Panc1 (cell line): ENCODE data around the gene CEP57. TPM values are rescaled to one million over a fixed set of nuclear protein-coding genes. Genes with fewer than 3 reads are reported as not detected.

Experiments
- ATAC-seq: fragments of 200-7000 bp; cut with Tn5 transposase; 2 replicates; pipeline ENCODE4 v1.9.1; 2020; ENCODE audit warnings: mild to moderate bottlenecking, moderate library complexity
- BruUV-seq: library from RNA; stranded (reverse); fragments of 400-500 nt; replicated peaks from 2 replicates; lab custom pipeline; 2021; lab: Mats Ljungman, UMichigan
- CTCF ChIA-PET: fragments of 300-600 bp; sonication (Branson Sonifier 250); formaldehyde crosslinking; loops from one replicate; lab custom pipeline; 2022; ENCODE audit warnings: antibody characterized with exemption; lab: Charles Lee
- POLR2A ChIA-PET: fragments of 300-600 bp; sonication (Branson Sonifier 250); formaldehyde crosslinking; loops from one replicate; lab custom pipeline; 2022; ENCODE audit warnings: antibody characterized with exemption; lab: Charles Lee
- DNase-seq: peaks from one replicate; pipeline ENCODE4 v3.0.0-alpha.2; 2010; ENCODE audit warnings: low read depth, low spot score
- H3K27ac ChIP-seq: 2 replicates; pipeline ENCODE4 v1.5.1; 2011; ENCODE audit warnings: mild to moderate bottlenecking, low read length, inconsistent platforms
- H3K27me3 ChIP-seq: fragments of 200-500 bp; sonication (Bioruptor generic); 2 replicates; pipeline ENCODE4 v1.6.0; 2014; ENCODE audit warnings: low read length, inconsistent platforms; ENCODE audit not compliant: control insufficient read depth, insufficient read depth
- H3K36me3 ChIP-seq: fragments of 200-500 bp; sonication (Bioruptor generic); 2 replicates; pipeline ENCODE4 v1.5.1; 2014; ENCODE audit warnings: inconsistent platforms, mild to moderate bottlenecking, low read length, moderate library complexity; ENCODE audit not compliant: control insufficient read depth, insufficient read depth
- H3K4me1 ChIP-seq: 2 replicates; pipeline ENCODE4 v1.5.1; 2011; ENCODE audit warnings: inconsistent platforms, mild to moderate bottlenecking, low read length, moderate library complexity; ENCODE audit not compliant: control insufficient read depth, insufficient read depth
- H3K4me3 ChIP-seq, 2 experiments: 2 replicates each; pipeline ENCODE4 v1.5.1; 2011 to 2012; ENCODE audit warnings: low read depth in 2 of 2, low read length in 2 of 2, mild to moderate bottlenecking in 2 of 2, inconsistent platforms in 1 of 2, moderate library complexity in 1 of 2
- H3K9me3 ChIP-seq: fragments of 200-500 bp; sonication (Bioruptor generic); 2 replicates; pipeline ENCODE4 v1.5.1; 2014; ENCODE audit warnings: low read depth, mild to moderate bottlenecking, inconsistent platforms, low read length, moderate library complexity; ENCODE audit not compliant: control insufficient read depth, insufficient read depth
- POLR2AphosphoS5 ChIP-seq: IDR thresholded peaks from 2 replicates; pipeline ENCODE4 v1.6.1; 2012; ENCODE audit warnings: mild to moderate bottlenecking, low read depth, low read length, moderate library complexity
- SIN3A ChIP-seq: IDR thresholded peaks from 2 replicates; pipeline ENCODE4 v1.6.1; 2012; ENCODE audit warnings: low read depth, mild to moderate bottlenecking, low read length, moderate library complexity, borderline replicate concordance; ENCODE audit not compliant: insufficient read depth
- TCF7L2 ChIP-seq: IDR thresholded peaks from 2 replicates; pipeline ENCODE4 v1.6.1; 2011; ENCODE audit warnings: mild to moderate bottlenecking, low read depth, low read length, inconsistent platforms
- in situ Hi-C: cut with HindIII; loops from 2 replicates; pipeline ENCODE4 v1.10.0; 2016; ENCODE audit warnings: low sequenced_read_pairs, low pct_unique_long_range_greater_than_20kb
- intact Hi-C: fragments of 100-400 bp; cut with micrococcal nuclease; formaldehyde crosslinking; loops from one replicate; pipeline ENCODE4 v1.10.0; 2022; ENCODE audit not compliant: unreplicated experiment
- total RNA-seq: library from RNA; stranded (reverse); gene quantifications from one replicate; pipeline ENCODE4 v1.2.1, GENCODE V29; 2021; ENCODE audit not compliant: unreplicated experiment
- TF ChIP-seq, protein P1 (sequence below), 2 experiments: IDR thresholded peaks; 2 replicates each; pipeline ENCODE4 v1.6.1; 2011 to 2012; ENCODE audit warnings: low read depth in 2 of 2, control low read depth in 1 of 2, low read length in 1 of 2, mild to moderate bottlenecking in 1 of 2, moderate library complexity in 1 of 2; ENCODE audit not compliant: insufficient read depth in 1 of 2
- TF ChIP-seq, protein P2 (sequence below): fragments of 450-650 bp; IDR thresholded peaks from 2 replicates; pipeline ENCODE4 v1.5.1; 2017; ENCODE audit warnings: mild to moderate bottlenecking

Gene CEP57
- total RNA-seq, 1 experiment from 2014 or later: 50.3 TPM

- H3K36me3 ChIP-seq: no peaks in the 10 kb centered on the region
- ChIA-PET CTCF (no interaction called here), POLR2A (no interaction called here)
- DNase-seq (no peak), ATAC-seq (no peak)
- BruUV-seq: no TSS peak
- in situ Hi-C loops (no loop called here), intact Hi-C loops (no loop called here)
- TF ChIP-seq, protein P1, sequence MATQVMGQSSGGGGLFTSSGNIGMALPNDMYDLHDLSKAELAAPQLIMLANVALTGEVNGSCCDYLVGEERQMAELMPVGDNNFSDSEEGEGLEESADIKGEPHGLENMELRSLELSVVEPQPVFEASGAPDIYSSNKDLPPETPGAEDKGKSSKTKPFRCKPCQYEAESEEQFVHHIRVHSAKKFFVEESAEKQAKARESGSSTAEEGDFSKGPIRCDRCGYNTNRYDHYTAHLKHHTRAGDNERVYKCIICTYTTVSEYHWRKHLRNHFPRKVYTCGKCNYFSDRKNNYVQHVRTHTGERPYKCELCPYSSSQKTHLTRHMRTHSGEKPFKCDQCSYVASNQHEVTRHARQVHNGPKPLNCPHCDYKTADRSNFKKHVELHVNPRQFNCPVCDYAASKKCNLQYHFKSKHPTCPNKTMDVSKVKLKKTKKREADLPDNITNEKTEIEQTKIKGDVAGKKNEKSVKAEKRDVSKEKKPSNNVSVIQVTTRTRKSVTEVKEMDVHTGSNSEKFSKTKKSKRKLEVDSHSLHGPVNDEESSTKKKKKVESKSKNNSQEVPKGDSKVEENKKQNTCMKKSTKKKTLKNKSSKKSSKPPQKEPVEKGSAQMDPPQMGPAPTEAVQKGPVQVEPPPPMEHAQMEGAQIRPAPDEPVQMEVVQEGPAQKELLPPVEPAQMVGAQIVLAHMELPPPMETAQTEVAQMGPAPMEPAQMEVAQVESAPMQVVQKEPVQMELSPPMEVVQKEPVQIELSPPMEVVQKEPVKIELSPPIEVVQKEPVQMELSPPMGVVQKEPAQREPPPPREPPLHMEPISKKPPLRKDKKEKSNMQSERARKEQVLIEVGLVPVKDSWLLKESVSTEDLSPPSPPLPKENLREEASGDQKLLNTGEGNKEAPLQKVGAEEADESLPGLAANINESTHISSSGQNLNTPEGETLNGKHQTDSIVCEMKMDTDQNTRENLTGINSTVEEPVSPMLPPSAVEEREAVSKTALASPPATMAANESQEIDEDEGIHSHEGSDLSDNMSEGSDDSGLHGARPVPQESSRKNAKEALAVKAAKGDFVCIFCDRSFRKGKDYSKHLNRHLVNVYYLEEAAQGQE (IDR thresholded peaks at IDR 0.05; ENCODE audit: insufficient read depth in 1 of 2, low read depth in 2 of 2, low read length in 1 of 2): no peak
- TF ChIP-seq POLR2AphosphoS5: no peak
- H3K4me3 ChIP-seq: no peak overlapping the region
- no peak overlapping the region for H3K27ac ChIP-seq
- H3K27me3 ChIP-seq: peaks cover 12% of the 10 kb centered on the region; the same call in 1 of the 2 replicates
- no peaks in the 10 kb centered on the region for H3K9me3 ChIP-seq
- H3K4me1 ChIP-seq: no peaks in the 10 kb centered on the region
Measured at GRCh38 chr11:95751515-95751914, 38.8 kb upstream of the CEP57 start.

GRCh38 chr11:95760941-95761340 lies 29.4 kb upstream of the CEP57 start:
- Histone ChIP-seq H3K4me1 (no peaks in the 10 kb centered on the region), H3K9me3 (no peaks in the 10 kb centered on the region), H3K27ac (no peak overlapping the region), H3K27me3 (peaks cover 8% of the 10 kb centered on the region; the same call in 1 of the 2 replicates), H3K4me3 (no peak overlapping the region), H3K36me3 (no peaks in the 10 kb centered on the region)
- intact Hi-C loops: loop anchor here (10.0 kb wide), 1 partner anchor 696 kb away; the partner anchor contains the start of gene SRSF8
- in situ Hi-C loops: no loop called here
- BruUV-seq: no TSS peak
- ATAC-seq (no peak), DNase-seq (no peak)
- TF ChIP-seq, protein P2, sequence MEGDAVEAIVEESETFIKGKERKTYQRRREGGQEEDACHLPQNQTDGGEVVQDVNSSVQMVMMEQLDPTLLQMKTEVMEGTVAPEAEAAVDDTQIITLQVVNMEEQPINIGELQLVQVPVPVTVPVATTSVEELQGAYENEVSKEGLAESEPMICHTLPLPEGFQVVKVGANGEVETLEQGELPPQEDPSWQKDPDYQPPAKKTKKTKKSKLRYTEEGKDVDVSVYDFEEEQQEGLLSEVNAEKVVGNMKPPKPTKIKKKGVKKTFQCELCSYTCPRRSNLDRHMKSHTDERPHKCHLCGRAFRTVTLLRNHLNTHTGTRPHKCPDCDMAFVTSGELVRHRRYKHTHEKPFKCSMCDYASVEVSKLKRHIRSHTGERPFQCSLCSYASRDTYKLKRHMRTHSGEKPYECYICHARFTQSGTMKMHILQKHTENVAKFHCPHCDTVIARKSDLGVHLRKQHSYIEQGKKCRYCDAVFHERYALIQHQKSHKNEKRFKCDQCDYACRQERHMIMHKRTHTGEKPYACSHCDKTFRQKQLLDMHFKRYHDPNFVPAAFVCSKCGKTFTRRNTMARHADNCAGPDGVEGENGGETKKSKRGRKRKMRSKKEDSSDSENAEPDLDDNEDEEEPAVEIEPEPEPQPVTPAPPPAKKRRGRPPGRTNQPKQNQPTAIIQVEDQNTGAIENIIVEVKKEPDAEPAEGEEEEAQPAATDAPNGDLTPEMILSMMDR: no peak
- TF ChIP-seq, protein P1 (IDR thresholded peaks at IDR 0.05; ENCODE audit: insufficient read depth in 1 of 2, low read depth in 2 of 2, low read length in 1 of 2): no peak
- TF ChIP-seq TCF7L2: no peak
- no peak for TF ChIP-seq SIN3A
- no peak for TF ChIP-seq POLR2AphosphoS5
- CTCF ChIA-PET: interaction anchor here (0.6 to 0.8 kb wide), 2 partner anchors 55 to 703 kb away, joined by 3 to 9 read pairs; no protein-coding TSS in a partner anchor
- POLR2A ChIA-PET: no interaction called here
